ENCODE results near the gene DDX17.

DNA sequence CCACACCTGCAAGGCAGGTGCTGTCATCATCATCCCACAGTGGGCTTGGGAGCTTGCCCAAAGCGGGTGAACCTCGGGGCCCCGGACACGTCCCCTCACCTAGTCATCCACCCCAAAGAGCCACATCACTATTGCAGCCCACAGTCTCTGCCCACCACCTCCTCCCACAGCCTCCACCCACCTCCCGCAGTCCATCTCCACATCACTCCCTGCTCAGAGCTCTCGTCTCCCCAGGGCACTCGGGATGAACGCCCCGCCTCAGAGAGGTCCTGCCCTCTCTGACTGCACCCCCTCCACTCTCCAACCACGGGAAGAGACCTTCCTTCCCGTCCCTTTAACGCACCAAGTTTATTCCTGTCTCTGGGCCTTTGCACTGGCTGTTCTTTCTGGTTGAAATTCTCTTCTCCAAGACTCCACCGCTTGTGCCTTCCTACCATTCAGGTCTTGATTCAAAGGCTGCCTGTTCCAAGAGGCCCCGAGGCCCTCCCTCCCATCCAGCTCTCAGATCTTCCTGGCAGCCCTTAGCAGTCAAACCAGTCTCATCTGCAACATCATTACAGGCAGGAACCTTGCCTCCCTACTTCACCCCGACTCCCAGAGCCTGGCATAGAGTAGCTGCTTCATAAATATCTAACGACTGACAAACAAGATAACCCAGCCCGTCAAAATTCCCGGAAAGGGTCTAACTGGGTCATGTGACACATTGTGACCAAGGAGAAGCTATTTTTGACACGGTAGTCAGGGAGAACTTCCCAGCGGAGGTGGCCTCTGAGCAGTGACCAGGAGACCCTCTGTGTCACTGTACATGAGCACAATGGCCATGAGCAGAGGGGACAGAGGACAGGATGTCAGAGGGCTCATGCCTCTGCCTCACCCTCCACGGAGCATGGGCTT, 62.2 kb downstream of the DDX17 start:
- TF ChIP-seq OSR1 (CRISPR knock-in tag; IDR thresholded peaks at IDR 0.05) (no peak), TOX (CRISPR knock-in tag; IDR thresholded peaks at IDR 0.05; ENCODE audit: borderline replicate concordance) (no peak), ESRRG (CRISPR knock-in tag; IDR thresholded peaks at IDR 0.05) (no peak), ZC3H10 (CRISPR knock-in tag; IDR thresholded peaks at IDR 0.05) (no peak), ZFP30 (CRISPR knock-in tag; IDR thresholded peaks at IDR 0.05) (no peak), ZFP3 (CRISPR knock-in tag; IDR thresholded peaks at IDR 0.05) (no peak), CSDC2 (CRISPR knock-in tag; IDR thresholded peaks at IDR 0.05) (no peak), PPARA (CRISPR knock-in tag; IDR thresholded peaks at IDR 0.05; ENCODE audit: borderline replicate concordance) (no peak), ZNF70 (CRISPR knock-in tag; IDR thresholded peaks at IDR 0.05) (no peak), SNAI2 (CRISPR knock-in tag; IDR thresholded peaks at IDR 0.05) (no peak)
- TF ChIP-seq, protein P1, sequence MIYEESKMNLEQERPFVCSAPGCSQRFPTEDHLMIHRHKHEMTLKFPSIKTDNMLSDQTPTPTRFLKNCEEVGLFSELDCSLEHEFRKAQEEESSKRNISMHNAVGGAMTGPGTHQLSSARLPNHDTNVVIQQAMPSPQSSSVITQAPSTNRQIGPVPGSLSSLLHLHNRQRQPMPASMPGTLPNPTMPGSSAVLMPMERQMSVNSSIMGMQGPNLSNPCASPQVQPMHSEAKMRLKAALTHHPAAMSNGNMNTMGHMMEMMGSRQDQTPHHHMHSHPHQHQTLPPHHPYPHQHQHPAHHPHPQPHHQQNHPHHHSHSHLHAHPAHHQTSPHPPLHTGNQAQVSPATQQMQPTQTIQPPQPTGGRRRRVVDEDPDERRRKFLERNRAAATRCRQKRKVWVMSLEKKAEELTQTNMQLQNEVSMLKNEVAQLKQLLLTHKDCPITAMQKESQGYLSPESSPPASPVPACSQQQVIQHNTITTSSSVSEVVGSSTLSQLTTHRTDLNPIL (CRISPR knock-in tag; IDR thresholded peaks at IDR 0.05; ENCODE audit: low read depth), result no peak
- TF ChIP-seq, protein P2, sequence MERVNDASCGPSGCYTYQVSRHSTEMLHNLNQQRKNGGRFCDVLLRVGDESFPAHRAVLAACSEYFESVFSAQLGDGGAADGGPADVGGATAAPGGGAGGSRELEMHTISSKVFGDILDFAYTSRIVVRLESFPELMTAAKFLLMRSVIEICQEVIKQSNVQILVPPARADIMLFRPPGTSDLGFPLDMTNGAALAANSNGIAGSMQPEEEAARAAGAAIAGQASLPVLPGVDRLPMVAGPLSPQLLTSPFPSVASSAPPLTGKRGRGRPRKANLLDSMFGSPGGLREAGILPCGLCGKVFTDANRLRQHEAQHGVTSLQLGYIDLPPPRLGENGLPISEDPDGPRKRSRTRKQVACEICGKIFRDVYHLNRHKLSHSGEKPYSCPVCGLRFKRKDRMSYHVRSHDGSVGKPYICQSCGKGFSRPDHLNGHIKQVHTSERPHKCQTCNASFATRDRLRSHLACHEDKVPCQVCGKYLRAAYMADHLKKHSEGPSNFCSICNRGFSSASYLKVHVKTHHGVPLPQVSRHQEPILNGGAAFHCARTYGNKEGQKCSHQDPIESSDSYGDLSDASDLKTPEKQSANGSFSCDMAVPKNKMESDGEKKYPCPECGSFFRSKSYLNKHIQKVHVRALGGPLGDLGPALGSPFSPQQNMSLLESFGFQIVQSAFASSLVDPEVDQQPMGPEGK (CRISPR knock-in tag; IDR thresholded peaks at IDR 0.05; ENCODE audit: borderline replicate concordance), result no peak
- TF ChIP-seq, protein P3, sequence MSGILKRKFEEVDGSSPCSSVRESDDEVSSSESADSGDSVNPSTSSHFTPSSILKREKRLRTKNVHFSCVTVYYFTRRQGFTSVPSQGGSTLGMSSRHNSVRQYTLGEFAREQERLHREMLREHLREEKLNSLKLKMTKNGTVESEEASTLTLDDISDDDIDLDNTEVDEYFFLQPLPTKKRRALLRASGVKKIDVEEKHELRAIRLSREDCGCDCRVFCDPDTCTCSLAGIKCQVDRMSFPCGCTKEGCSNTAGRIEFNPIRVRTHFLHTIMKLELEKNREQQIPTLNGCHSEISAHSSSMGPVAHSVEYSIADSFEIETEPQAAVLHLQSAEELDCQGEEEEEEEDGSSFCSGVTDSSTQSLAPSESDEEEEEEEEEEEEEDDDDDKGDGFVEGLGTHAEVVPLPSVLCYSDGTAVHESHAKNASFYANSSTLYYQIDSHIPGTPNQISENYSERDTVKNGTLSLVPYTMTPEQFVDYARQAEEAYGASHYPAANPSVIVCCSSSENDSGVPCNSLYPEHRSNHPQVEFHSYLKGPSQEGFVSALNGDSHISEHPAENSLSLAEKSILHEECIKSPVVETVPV (CRISPR knock-in tag; IDR thresholded peaks at IDR 0.05), result no peak

Data from SK-N-SH treated with all-trans-retinoic acid at 6 μM for 48 hours (cell line).